ENCODE data around the gene PITPNC1. TPM values are rescaled to one million over a fixed set of nuclear protein-coding genes. Genes with fewer than 3 reads are reported as not detected.

PITPNC1 gene
- total and polyA plus RNA-seq, 2 donors (not counting 1 experiment from before 2014, with no cell fraction given), result 5.8 to 7.1 TPM

- Histone ChIP-seq H2AFZ (ENCODE audit: low read length) (no peak overlapping the region), H3K9ac (ENCODE audit: insufficient read depth, low read length) (no peak overlapping the region), H3K79me2 (ENCODE audit: control insufficient read depth, insufficient read depth, low read length) (no peaks in the 10 kb centered on the region), H3K4me2 (ENCODE audit: extremely low read depth, insufficient read depth, low read length) (no peak overlapping the region), H4K20me1 (ENCODE audit: control insufficient read depth, extremely low read depth, insufficient read depth, low read length) (no peaks in the 10 kb centered on the region), H3K9me3 (ENCODE audit: control insufficient read depth, insufficient read depth, low read depth, low read length) (no peaks in the 10 kb centered on the region), H3K4me3 (replicated peaks in 1 of 4; ENCODE audit: control extremely low read depth in 1 of 4, insufficient read depth in 1 of 4, low read depth in 3 of 4, low read length in 4 of 4) (no peak overlapping the region), H3K27ac (ENCODE audit: insufficient read depth, low read length) (no peak overlapping the region), H3K4me1 (ENCODE audit: control insufficient read depth, extremely low read depth, insufficient read depth, low read length) (no peaks in the 10 kb centered on the region), H3K27me3 (ENCODE audit: control insufficient read depth, insufficient read depth, low read length) (no peaks in the 10 kb centered on the region), H3K36me3 (ENCODE audit: control insufficient read depth, insufficient read depth, low read length) (no peaks in the 10 kb centered on the region)
- no peak for TF ChIP-seq EZH2 (IDR thresholded peaks at IDR 0.05; ENCODE audit: low read length, missing control alignments)
- TF ChIP-seq, protein P1, sequence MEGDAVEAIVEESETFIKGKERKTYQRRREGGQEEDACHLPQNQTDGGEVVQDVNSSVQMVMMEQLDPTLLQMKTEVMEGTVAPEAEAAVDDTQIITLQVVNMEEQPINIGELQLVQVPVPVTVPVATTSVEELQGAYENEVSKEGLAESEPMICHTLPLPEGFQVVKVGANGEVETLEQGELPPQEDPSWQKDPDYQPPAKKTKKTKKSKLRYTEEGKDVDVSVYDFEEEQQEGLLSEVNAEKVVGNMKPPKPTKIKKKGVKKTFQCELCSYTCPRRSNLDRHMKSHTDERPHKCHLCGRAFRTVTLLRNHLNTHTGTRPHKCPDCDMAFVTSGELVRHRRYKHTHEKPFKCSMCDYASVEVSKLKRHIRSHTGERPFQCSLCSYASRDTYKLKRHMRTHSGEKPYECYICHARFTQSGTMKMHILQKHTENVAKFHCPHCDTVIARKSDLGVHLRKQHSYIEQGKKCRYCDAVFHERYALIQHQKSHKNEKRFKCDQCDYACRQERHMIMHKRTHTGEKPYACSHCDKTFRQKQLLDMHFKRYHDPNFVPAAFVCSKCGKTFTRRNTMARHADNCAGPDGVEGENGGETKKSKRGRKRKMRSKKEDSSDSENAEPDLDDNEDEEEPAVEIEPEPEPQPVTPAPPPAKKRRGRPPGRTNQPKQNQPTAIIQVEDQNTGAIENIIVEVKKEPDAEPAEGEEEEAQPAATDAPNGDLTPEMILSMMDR (conservative IDR thresholded peaks at IDR 0.05 in 1 of 2, IDR thresholded peaks at IDR 0.05 in 1 of 2; ENCODE audit: low read depth in 1 of 2, low read length in 2 of 2), result no peak
- no peak for DNase-seq (ENCODE audit: low read depth in 2 of 2)
Observed at GRCh38 chr17:67500677-67501300, 123.7 kb downstream of the PITPNC1 start.

DNA sequence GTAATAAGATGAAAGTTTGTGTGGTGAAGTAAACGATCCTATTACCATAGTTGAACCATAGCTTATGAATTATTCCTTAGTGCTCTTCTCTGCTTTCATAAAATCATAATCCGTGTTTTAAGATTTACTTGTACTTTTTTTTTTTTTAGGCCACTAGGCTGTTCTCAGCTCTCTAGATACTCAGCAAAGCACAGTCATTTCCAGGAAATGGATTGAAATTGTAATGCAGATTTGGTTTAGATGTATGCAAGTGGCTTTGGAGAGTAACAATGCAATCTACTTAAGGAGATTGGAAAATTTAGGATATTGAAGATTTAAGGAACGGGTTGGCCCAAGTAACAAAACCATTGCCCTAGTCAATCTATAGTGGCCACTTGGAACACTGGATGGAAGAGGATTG is 125.1 kb downstream of the PITPNC1 start:
- DNase-seq (ENCODE audit: low read depth in 2 of 2), result no peak
- Histone ChIP-seq H3K4me3 (replicated peaks in 1 of 4; ENCODE audit: control extremely low read depth in 1 of 4, insufficient read depth in 1 of 4, low read depth in 3 of 4, low read length in 4 of 4) (no peak overlapping the region), H3K27ac (ENCODE audit: insufficient read depth, low read length) (no peak overlapping the region), H3K4me2 (ENCODE audit: extremely low read depth, insufficient read depth, low read length) (no peak overlapping the region), H3K27me3 (ENCODE audit: control insufficient read depth, insufficient read depth, low read length) (no peaks in the 10 kb centered on the region), H3K36me3 (ENCODE audit: control insufficient read depth, insufficient read depth, low read length) (no peaks in the 10 kb centered on the region), H3K4me1 (ENCODE audit: control insufficient read depth, extremely low read depth, insufficient read depth, low read length) (no peaks in the 10 kb centered on the region), H4K20me1 (ENCODE audit: control insufficient read depth, extremely low read depth, insufficient read depth, low read length) (no peaks in the 10 kb centered on the region), H2AFZ (ENCODE audit: low read length) (no peak overlapping the region), H3K79me2 (ENCODE audit: control insufficient read depth, insufficient read depth, low read length) (no peaks in the 10 kb centered on the region), H3K9me3 (ENCODE audit: control insufficient read depth, insufficient read depth, low read depth, low read length) (no peaks in the 10 kb centered on the region), H3K9ac (ENCODE audit: insufficient read depth, low read length) (no peak overlapping the region)
- TF ChIP-seq EZH2 (IDR thresholded peaks at IDR 0.05; ENCODE audit: low read length, missing control alignments), result no peak
- TF ChIP-seq, protein P1 (conservative IDR thresholded peaks at IDR 0.05 in 1 of 2, IDR thresholded peaks at IDR 0.05 in 1 of 2; ENCODE audit: low read depth in 1 of 2, low read length in 2 of 2), result no peak

DNA sequence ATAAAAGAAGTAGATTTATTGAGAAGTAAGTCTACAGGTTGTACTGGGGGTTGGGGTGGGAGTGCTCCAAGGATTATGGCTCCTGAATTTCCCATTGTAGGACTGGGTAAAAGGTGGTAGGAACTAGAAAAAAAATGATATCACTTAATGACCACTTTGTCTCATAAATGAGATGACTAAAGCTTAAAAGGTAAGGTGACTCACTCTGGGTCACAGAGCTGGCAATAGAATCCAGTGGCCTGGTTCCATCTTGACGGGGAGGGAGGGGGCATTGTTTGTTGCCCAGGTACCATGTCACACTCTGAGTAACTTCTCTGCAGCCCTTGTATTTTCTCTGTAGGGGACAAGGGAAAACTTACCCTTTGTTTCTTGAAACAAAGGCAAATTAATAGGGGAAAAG is 126.1 kb downstream of the PITPNC1 start:
- H3K4me3 ChIP-seq (replicated peaks in 1 of 4; ENCODE audit: control extremely low read depth in 1 of 4, insufficient read depth in 1 of 4, low read depth in 3 of 4, low read length in 4 of 4), result no peak overlapping the region
- H3K36me3 ChIP-seq (ENCODE audit: control insufficient read depth, insufficient read depth, low read length), result no peaks in the 10 kb centered on the region
- no peak overlapping the region for H3K4me2 ChIP-seq (ENCODE audit: extremely low read depth, insufficient read depth, low read length)
- no peak overlapping the region for H3K9ac ChIP-seq (ENCODE audit: insufficient read depth, low read length)
- H4K20me1 ChIP-seq (ENCODE audit: control insufficient read depth, extremely low read depth, insufficient read depth, low read length), result no peaks in the 10 kb centered on the region
- no peaks in the 10 kb centered on the region for H3K79me2 ChIP-seq (ENCODE audit: control insufficient read depth, insufficient read depth, low read length)
- H3K9me3 ChIP-seq (ENCODE audit: control insufficient read depth, insufficient read depth, low read depth, low read length), result no peaks in the 10 kb centered on the region
- H3K27ac ChIP-seq (ENCODE audit: insufficient read depth, low read length), result no peak overlapping the region
- H2AFZ ChIP-seq (ENCODE audit: low read length), result no peak overlapping the region
- H3K27me3 ChIP-seq (ENCODE audit: control insufficient read depth, insufficient read depth, low read length), result no peaks in the 10 kb centered on the region
- TF ChIP-seq EZH2 (IDR thresholded peaks at IDR 0.05; ENCODE audit: low read length, missing control alignments), result no peak
- TF ChIP-seq, protein P1 (conservative IDR thresholded peaks at IDR 0.05 in 1 of 2, IDR thresholded peaks at IDR 0.05 in 1 of 2; ENCODE audit: low read depth in 1 of 2, low read length in 2 of 2), result no peak
- DNase-seq (ENCODE audit: low read depth in 2 of 2), result peak in 1 of 2 donors; percentile 54
- H3K4me1 ChIP-seq (ENCODE audit: control insufficient read depth, extremely low read depth, insufficient read depth, low read length), result no peaks in the 10 kb centered on the region

Measured in fibroblast of lung (primary cell).